Activated T-cell treated with anti-CD3 and anti-CD28 coated beads, Interleukin-2, amount 50 U/mL, for 24 hours (primary cell): ENCODE data around the gene HPGDS.
"Not testable (repeated sequence)": the region's sequence is repeated elsewhere in the genome, so short reads cannot be mapped to it uniquely, and the experiment has no call there.

ENCODE experiments used
- DNase-seq: peaks from one replicate; pipeline ENCODE4 v3.0.0-alpha.2; 2020
- H3K27ac Mint-ChIP-seq: 2 replicates; pipeline ENCODE4 v1.8.0; 2020; ENCODE audit warnings: mild to moderate bottlenecking, mixed read lengths
- H3K27me3 Mint-ChIP-seq: 2 replicates; pipeline ENCODE4 v1.8.0; 2020; ENCODE audit warnings: mixed read lengths
- H3K36me3 Mint-ChIP-seq: 2 replicates; pipeline ENCODE4 v1.8.0; 2020; ENCODE audit warnings: low read depth, mixed read lengths
- H3K4me1 Mint-ChIP-seq: 2 replicates; pipeline ENCODE4 v1.8.0; 2020; ENCODE audit warnings: low read depth, mixed read lengths
- H3K4me3 Mint-ChIP-seq: 2 replicates; pipeline ENCODE4 v1.8.0; 2020; ENCODE audit warnings: mild to moderate bottlenecking, moderate library complexity, mixed read lengths
- H3K9me3 Mint-ChIP-seq: 2 replicates; pipeline ENCODE4 v1.8.0; 2020; ENCODE audit warnings: mixed read lengths

HPGDS gene

DNA sequence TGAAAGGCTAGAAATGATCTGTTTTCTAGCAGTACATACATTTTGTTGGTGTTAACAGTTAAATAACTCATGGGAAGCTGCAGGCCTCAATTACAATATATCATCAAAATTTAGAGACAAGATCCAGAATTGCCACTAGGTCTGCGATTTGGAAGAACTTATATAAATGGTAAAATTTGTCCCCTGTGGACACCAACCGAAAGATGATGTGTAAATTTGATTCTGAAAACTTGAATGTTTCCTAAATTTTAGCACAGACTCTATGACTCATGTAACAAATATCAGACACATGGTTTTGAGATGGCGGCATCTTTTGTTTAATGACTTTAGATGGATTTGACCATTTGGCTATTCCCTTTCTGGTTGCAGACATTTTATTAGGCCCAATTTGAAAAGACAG is 6.0 kb upstream of the HPGDS start:
- H3K36me3 Mint-ChIP-seq, result no peaks in the 10 kb centered on the region
- DNase-seq, result no peak
- H3K27ac Mint-ChIP-seq, result peak overlapping the region; percentile 88
- peaks cover 23% of the 10 kb centered on the region for H3K27me3 Mint-ChIP-seq
- H3K4me1 Mint-ChIP-seq, result peaks cover 59% of the 10 kb centered on the region
- no peak overlapping the region for H3K4me3 Mint-ChIP-seq
- H3K9me3 Mint-ChIP-seq, result no peaks in the 10 kb centered on the region

DNA sequence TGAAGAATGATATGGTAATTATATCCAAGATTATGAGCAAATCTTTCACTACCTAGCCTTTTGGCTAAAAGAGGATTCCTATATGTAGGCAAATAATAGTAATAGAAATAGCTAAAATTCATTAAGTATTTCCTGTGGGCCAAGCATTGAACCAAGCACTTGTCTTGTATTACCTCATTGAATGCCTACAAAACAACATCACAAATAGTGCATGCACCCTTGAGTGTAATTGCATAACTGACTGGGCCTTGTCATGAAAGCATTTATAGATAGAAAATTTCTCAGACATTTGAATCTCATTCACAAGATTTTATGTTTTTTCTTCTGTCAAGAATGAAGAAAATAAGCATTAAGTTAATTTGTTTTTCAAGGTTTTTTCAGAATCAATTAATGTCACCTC is 3.9 kb upstream of the HPGDS start:
- peaks cover 57% of the 10 kb centered on the region for H3K4me1 Mint-ChIP-seq
- no peaks in the 10 kb centered on the region for H3K9me3 Mint-ChIP-seq

DNA sequence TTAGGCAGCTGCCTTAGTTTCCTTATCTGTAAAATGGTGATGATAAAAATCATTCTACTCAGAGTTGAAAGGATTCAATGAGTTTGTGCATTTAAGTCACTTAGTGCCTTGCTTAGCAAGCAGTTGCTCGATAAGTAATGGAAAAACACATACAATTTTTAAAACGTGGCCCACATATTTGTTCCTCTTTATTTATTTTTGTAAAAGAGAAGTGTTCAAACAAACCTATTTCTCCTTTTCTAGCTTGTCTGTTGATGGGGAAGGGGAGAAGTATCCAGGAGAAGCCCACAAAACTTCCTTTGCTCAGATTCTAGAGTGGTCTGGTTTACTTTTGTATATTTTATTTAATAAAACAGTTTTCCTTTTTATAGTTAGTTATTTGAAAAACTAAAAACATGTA is 3.3 kb upstream of the HPGDS start:
- Mint-ChIP-seq H3K4me1 (peaks cover 51% of the 10 kb centered on the region), H3K27ac (no peak overlapping the region), H3K27me3 (peaks cover 9% of the 10 kb centered on the region), H3K4me3 (no peak overlapping the region), H3K9me3 (no peaks in the 10 kb centered on the region), H3K36me3 (no peaks in the 10 kb centered on the region)
- DNase-seq, result no peak

More for the DNA sequence above, 3.9 kb upstream of the HPGDS start:
- H3K4me3 Mint-ChIP-seq, result no peak overlapping the region
- H3K27ac Mint-ChIP-seq, result no peak overlapping the region
- no peak for DNase-seq
- no peaks in the 10 kb centered on the region for H3K36me3 Mint-ChIP-seq
- peaks cover 12% of the 10 kb centered on the region for H3K27me3 Mint-ChIP-seq

DNA sequence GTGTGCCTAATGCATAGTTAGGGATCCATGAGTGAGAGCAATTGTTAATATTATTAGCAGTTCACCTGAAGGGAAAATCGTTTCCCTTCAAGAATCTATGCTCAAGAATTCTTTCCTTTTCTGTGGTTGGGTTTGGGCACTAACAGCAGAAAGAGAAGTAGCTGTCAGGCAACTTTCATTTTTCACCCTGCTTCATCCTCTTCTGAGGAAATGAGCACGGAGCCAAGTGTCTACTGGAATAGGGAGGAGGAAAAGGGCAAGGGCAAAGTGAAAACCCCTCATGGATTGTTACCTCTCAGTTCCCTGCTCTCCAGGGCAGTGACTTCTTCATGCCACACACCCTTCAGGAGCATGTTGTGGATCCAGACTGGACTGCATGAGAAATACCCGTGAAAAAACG is 2.6 kb upstream of the HPGDS start:
- peaks cover 2% of the 10 kb centered on the region for H3K27me3 Mint-ChIP-seq
- no peaks in the 10 kb centered on the region for H3K36me3 Mint-ChIP-seq
- no peak overlapping the region for H3K27ac Mint-ChIP-seq
- no peak overlapping the region for H3K4me3 Mint-ChIP-seq
- H3K9me3 Mint-ChIP-seq, result no peaks in the 10 kb centered on the region
- H3K4me1 Mint-ChIP-seq, result peaks cover 44% of the 10 kb centered on the region
- no peak for DNase-seq

GRCh38 chr4:94344457-94344856 is 1.8 kb upstream of the HPGDS start:
- H3K27ac Mint-ChIP-seq, result no peak overlapping the region
- no peak for DNase-seq
- no peaks in the 10 kb centered on the region for H3K36me3 Mint-ChIP-seq
- H3K4me3 Mint-ChIP-seq, result no peak overlapping the region
- H3K9me3 Mint-ChIP-seq, result no peaks in the 10 kb centered on the region
- no peaks in the 10 kb centered on the region for H3K27me3 Mint-ChIP-seq
- H3K4me1 Mint-ChIP-seq, result peaks cover 45% of the 10 kb centered on the region

DNA sequence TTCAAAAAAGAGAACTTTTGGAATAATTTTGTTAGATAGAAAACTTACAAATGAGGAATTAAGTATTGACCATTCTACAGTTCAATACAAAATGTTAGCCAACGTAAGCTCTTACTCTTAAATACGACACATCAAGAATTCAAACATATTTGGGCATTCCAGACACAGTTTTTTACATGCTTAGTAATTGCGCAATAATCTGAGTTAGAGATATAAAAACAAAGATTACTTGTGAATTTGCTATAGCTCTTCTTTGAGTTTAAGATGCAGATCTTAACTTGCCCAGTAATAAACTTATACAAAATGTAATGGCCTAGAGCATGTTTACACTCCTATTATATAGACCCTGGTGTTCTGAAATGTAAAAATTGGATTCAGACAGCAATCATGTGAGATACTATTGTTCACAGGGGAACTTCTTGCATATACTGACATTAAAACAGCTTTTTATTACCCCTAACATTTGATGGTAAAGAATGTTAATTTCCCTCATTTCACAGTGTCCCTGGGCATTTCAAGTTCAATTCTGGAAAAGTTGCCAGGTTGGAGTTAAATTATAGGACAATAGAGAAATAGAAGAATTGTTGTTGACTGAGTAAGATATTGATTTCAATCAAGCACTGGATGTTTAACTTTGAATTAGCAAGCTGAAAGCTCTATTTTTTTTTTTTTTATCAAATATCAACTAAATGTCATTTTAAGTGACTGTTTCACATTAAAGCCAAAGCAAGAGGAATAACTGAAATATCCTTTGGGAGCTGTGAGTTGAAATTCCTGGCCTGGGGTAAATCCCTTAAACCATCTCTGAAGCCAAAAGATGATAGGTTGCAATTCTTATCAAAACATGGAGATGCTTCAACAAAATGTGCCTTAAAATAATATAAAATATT is 910 bp downstream of the HPGDS start:
- Mint-ChIP-seq H3K9me3 (no peaks in the 10 kb centered on the region), H3K4me1 (peaks cover 34% of the 10 kb centered on the region), H3K4me3 (no peak overlapping the region), H3K27me3 (no peaks in the 10 kb centered on the region), H3K36me3 (no peaks in the 10 kb centered on the region), H3K27ac (no peak overlapping the region)
- DNase-seq, result no peak

DNA sequence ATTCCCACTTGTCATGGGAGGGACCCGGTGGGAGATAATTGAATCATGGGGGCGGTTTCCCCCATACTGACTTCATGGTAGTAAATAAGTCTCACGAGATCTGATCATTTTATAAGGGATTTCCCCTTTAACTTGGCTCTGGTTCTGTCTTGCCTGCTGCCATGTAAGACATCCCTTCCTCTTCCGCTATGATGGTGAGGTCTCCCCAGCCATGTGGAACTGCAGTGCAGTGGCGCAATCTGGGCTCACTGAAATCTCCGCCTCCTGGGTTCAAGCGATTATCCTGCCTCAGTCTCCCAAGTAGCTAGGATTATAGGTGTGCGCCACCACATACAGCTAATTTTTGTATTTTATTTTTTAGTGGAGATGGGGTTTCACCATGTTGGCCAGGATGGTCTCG is 2.9 kb downstream of the HPGDS start:
- Mint-ChIP-seq H3K4me1 (peaks cover 24% of the 10 kb centered on the region), H3K9me3 (no peaks in the 10 kb centered on the region), H3K27ac (peak overlapping the region; percentile 94), H3K4me3 (peak overlapping the region; percentile 63), H3K27me3 (no peaks in the 10 kb centered on the region), H3K36me3 (no peaks in the 10 kb centered on the region)
- peak; percentile 46 for DNase-seq

- Mint-ChIP-seq H3K27ac (peak overlapping the region; percentile 94), H3K27me3 (no peaks in the 10 kb centered on the region), H3K9me3 (no peaks in the 10 kb centered on the region), H3K36me3 (no peaks in the 10 kb centered on the region), H3K4me1 (peaks cover 24% of the 10 kb centered on the region), H3K4me3 (peak overlapping the region; percentile 63)
- DNase-seq, result no peak
These were observed 3.8 kb downstream of the HPGDS start for GRCh38 chr4:94338681-94339351.

- DNase-seq, H3K9me3 Mint-ChIP-seq, H3K27ac Mint-ChIP-seq, H3K4me3 Mint-ChIP-seq, H3K36me3 Mint-ChIP-seq, H3K27me3 Mint-ChIP-seq: not testable (repeated sequence)
- H3K4me1 Mint-ChIP-seq, result peaks cover 15% of the 10 kb centered on the region
These were observed 5.8 kb downstream of the HPGDS start for GRCh38 chr4:94336791-94337190.

DNA sequence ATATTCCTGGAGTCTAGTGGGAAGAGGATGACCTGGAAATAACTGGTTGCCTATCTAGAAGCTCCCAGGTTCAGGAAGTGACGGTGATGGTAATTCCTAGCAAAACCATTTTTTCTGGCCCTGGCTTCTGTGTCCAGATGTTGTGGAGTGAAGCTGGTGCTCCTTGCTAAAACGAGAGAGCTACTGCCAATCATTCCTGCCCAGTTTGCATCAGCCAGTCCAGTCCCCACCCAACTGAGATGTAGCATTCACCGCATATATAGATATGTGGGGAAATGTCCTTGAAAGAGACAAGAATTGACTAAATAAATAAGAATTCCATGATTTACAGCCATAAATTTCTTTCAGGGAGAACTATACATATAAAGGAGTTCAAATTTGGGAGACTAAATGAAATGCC is 6.3 kb downstream of the HPGDS start:
- H3K9me3 Mint-ChIP-seq, result no peaks in the 10 kb centered on the region
- peaks cover 15% of the 10 kb centered on the region for H3K4me1 Mint-ChIP-seq
- H3K27me3 Mint-ChIP-seq, result no peaks in the 10 kb centered on the region
- DNase-seq, result no peak
- no peak overlapping the region for H3K27ac Mint-ChIP-seq
- H3K4me3 Mint-ChIP-seq, result no peak overlapping the region
- H3K36me3 Mint-ChIP-seq, result no peaks in the 10 kb centered on the region

GRCh38 chr4:94334962-94335361 is 7.7 kb downstream of the HPGDS start:
- no peak for DNase-seq
- Mint-ChIP-seq H3K4me1 (peaks cover 15% of the 10 kb centered on the region), H3K36me3 (no peaks in the 10 kb centered on the region), H3K9me3 (no peaks in the 10 kb centered on the region), H3K27me3 (peaks cover 1% of the 10 kb centered on the region), H3K4me3 (no peak overlapping the region), H3K27ac (no peak overlapping the region)

- Mint-ChIP-seq H3K9me3 (no peaks in the 10 kb centered on the region), H3K4me1 (peaks cover 10% of the 10 kb centered on the region), H3K27me3 (peaks cover 4% of the 10 kb centered on the region), H3K4me3 (no peak overlapping the region), H3K27ac (no peak overlapping the region), H3K36me3 (no peaks in the 10 kb centered on the region)
- DNase-seq, result no peak
These were observed 8.2 kb downstream of the HPGDS start for GRCh38 chr4:94334476-94334875.

DNA sequence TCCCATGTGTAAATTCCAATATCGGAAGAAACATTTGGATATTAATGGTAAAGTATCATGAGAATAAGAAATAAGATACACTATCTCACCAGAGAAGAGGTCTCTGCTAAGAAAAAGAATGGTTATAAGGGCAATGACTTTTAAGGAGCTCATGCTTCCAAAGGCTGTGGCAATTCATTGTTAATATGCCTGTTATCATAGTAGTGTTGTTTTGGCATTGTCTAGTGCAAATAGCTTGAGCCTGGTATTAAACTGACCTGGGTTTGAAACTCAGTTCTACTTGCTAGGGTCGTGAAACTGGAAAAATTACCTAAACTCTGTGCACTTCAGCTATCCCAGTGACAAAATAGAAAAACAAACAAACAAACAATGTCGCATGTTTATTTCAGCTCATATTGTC is 8.8 kb downstream of the HPGDS start:
- Mint-ChIP-seq H3K36me3 (no peaks in the 10 kb centered on the region), H3K9me3 (no peaks in the 10 kb centered on the region), H3K4me1 (peaks cover 4% of the 10 kb centered on the region), H3K27ac (no peak overlapping the region), H3K4me3 (no peak overlapping the region), H3K27me3 (peaks cover 4% of the 10 kb centered on the region)
- no peak for DNase-seq

DNA sequence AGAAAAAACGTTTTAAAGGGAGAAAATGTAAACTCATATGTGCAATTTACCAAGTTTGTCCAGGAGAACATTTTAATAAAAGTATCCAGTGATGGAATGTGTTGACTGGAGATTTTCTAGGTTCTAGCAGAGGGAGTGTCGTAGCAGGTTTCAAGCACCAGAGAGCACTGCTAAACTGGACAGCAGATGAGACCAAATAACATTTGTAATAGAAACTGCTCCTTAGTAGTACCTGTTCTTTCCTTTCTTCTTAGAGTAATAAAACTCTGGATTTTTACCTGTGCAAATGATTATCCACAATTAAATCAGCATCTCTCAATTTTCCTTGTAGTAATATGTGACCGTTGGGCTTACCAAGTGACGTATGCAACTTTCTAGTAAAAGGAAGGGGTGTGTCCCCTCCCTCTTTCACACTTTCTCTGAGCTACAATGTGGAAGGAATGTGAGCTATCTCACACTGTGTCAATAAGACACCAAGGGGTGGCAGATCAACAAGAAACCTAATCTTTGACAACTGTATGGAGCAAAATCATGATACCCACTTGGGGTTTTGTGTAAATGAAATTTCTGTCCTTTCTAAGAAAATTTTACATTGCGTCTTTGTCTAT is 9.5 kb downstream of the HPGDS start:
- Mint-ChIP-seq H3K4me3 (no peak overlapping the region), H3K27me3 (peaks cover 4% of the 10 kb centered on the region), H3K36me3 (no peaks in the 10 kb centered on the region), H3K9me3 (no peaks in the 10 kb centered on the region), H3K27ac (no peak overlapping the region), H3K4me1 (no peaks in the 10 kb centered on the region)
- no peak for DNase-seq

GRCh38 chr4:94329933-94330332 is 12.7 kb downstream of the HPGDS start:
- no peak overlapping the region for H3K4me3 Mint-ChIP-seq
- no peaks in the 10 kb centered on the region for H3K4me1 Mint-ChIP-seq
- peaks cover 4% of the 10 kb centered on the region for H3K27me3 Mint-ChIP-seq
- no peak overlapping the region for H3K27ac Mint-ChIP-seq
- peaks cover 20% of the 10 kb centered on the region for H3K9me3 Mint-ChIP-seq
- peaks cover 9% of the 10 kb centered on the region for H3K36me3 Mint-ChIP-seq
- DNase-seq, result no peak
